ENCODE measurements around the gene PCDHB2. TPM values are rescaled to one million over a fixed set of nuclear protein-coding genes. Genes with fewer than 3 reads are reported as not detected.
A peak's percentile ranks its signal among the peaks of the same experiment; 100 is the strongest.
"Not testable (repeated sequence)": the region's sequence is repeated elsewhere in the genome, so short reads cannot be mapped to it uniquely, and the experiment has no call there.

PCDHB2 gene
- total RNA-seq, 1 donor from 2014 or later: 80.4 TPM

GRCh38 chr5:141105350-141105749, 10.9 kb downstream of the PCDHB2 start:
- Mint-ChIP-seq H3K4me3 (ENCODE audit: low read depth) (no peak overlapping the region), H3K27me3 (no peaks in the 10 kb centered on the region), H3K27ac (peak overlapping the region; percentile 80), H3K4me1 (ENCODE audit: low read depth) (no peaks in the 10 kb centered on the region), H3K36me3 (ENCODE audit: insufficient read depth) (peaks cover 63% of the 10 kb centered on the region), H3K9me3 (ENCODE audit: low read depth) (peaks cover 45% of the 10 kb centered on the region)
- no peak for DNase-seq (ENCODE audit: low spot score, unreplicated experiment)
- TF ChIP-seq CTCF (IDR thresholded peaks at IDR 0.05; ENCODE audit: unreplicated experiment): no peak

DNA sequence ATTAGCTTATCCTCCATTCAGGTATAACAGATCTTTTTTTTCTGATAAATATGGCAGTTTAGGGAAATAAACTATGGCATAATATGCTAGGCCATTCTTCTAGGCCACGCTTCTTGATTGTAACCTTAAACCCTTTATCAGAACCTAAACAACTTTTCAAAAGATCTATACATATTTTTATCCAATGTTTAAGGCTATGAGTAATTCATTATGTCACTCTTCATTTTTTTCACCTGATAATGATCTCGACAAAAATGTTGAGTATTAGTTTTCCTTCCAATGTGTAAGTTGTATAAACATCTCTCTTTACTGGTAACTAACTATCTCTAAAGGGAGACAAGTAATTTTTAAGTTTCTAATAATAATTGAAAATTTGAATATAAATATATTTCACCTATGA, 24.8 kb downstream of the PCDHB2 start:
- Mint-ChIP-seq H3K27ac (no peak overlapping the region), H3K9me3 (ENCODE audit: low read depth) (peaks cover 50% of the 10 kb centered on the region), H3K4me3 (ENCODE audit: low read depth) (no peak overlapping the region), H3K4me1 (ENCODE audit: low read depth) (no peaks in the 10 kb centered on the region), H3K27me3 (no peaks in the 10 kb centered on the region), H3K36me3 (ENCODE audit: insufficient read depth) (peaks cover 59% of the 10 kb centered on the region)
- TF ChIP-seq CTCF (IDR thresholded peaks at IDR 0.05; ENCODE audit: unreplicated experiment): no peak
- no peak for DNase-seq (ENCODE audit: low spot score, unreplicated experiment)

DNA sequence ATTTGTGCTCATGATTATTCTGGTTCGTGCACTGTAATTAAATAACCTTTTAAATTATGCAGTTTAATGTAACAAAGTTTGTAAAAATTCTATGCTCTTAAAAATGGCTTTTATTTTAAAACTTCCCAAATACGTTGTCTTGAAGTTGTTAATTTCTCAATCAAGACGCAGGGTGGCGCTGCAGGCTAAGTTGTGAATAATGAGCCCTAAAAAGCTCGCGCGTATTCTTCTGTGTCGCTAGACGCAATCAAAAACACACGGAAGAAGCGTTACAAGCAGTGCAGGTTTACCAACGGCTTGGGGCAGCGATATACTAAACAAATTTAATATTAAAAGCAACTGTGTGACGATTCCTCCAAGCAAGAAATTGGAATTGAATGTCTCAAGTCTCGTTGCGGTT, 27.1 kb downstream of the PCDHB2 start, which contains the start of gene PCDHB4:
Gene PCDHB4 (plus strand): TSS at position 256 of the 400 bp plus-strand sequence. CDS start 181 bp downstream, outside the sequence.
- TF ChIP-seq CTCF (IDR thresholded peaks at IDR 0.05; ENCODE audit: unreplicated experiment): no peak
- Mint-ChIP-seq H3K36me3 (ENCODE audit: insufficient read depth) (peaks cover 46% of the 10 kb centered on the region), H3K27ac (peak within 1 kb of the TSS; percentile 85), H3K4me3 (ENCODE audit: low read depth) (peak within 1 kb of the TSS; percentile 9), H3K9me3 (ENCODE audit: low read depth) (peaks cover 30% of the 10 kb centered on the region), H3K4me1 (ENCODE audit: low read depth) (no peaks in the 10 kb centered on the region), H3K27me3 (no peaks in the 10 kb centered on the region)
- no peak for DNase-seq (ENCODE audit: low spot score, unreplicated experiment)

GRCh38 chr5:141121985-141122384, 27.6 kb downstream of the PCDHB2 start:
- Mint-ChIP-seq H3K4me3 (ENCODE audit: low read depth) (no peak overlapping the region), H3K27ac (no peak overlapping the region), H3K27me3 (no peaks in the 10 kb centered on the region), H3K9me3 (ENCODE audit: low read depth) (peaks cover 26% of the 10 kb centered on the region), H3K4me1 (ENCODE audit: low read depth) (no peaks in the 10 kb centered on the region), H3K36me3 (ENCODE audit: insufficient read depth) (peaks cover 45% of the 10 kb centered on the region)
- no peak for TF ChIP-seq CTCF (IDR thresholded peaks at IDR 0.05; ENCODE audit: unreplicated experiment)
- DNase-seq (ENCODE audit: low spot score, unreplicated experiment): no peak

DNA sequence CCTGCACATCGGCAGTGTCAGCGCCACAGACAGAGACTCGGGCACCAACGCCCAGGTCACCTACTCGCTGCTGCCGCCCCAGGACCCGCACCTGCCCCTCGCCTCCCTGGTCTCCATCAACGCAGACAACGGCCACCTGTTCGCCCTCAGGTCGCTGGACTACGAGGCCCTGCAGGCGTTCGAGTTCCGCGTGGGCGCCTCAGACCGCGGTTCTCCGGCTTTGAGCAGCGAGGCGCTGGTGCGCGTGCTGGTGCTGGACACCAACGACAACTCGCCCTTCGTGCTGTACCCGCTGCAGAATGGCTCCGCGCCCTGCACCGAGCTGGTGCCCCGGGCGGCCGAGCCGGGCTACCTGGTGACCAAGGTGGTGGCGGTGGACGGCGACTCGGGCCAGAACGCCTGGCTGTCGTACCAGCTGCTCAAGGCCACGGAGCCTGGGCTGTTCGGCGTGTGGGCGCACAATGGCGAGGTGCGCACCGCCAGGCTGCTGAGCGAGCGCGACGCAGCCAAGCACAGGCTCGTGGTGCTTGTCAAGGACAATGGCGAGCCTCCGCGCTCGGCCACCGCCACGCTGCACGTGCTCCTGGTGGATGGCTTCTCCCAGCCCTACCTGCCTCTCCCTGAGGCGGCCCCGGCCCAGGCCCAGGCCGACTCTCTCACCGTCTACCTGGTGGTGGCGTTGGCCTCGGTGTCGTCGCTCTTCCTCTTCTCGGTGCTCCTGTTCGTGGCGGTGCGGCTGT, 29.2 kb downstream of the PCDHB2 start:
- not testable (repeated sequence) for H3K27ac Mint-ChIP-seq; H3K27me3 Mint-ChIP-seq; DNase-seq (ENCODE audit: low spot score, unreplicated experiment); H3K4me1 Mint-ChIP-seq (ENCODE audit: low read depth); H3K4me3 Mint-ChIP-seq (ENCODE audit: low read depth)
- peaks cover 48% of the 10 kb centered on the region for H3K36me3 Mint-ChIP-seq (ENCODE audit: insufficient read depth)
- peaks cover 32% of the 10 kb centered on the region for H3K9me3 Mint-ChIP-seq (ENCODE audit: low read depth)

DNA sequence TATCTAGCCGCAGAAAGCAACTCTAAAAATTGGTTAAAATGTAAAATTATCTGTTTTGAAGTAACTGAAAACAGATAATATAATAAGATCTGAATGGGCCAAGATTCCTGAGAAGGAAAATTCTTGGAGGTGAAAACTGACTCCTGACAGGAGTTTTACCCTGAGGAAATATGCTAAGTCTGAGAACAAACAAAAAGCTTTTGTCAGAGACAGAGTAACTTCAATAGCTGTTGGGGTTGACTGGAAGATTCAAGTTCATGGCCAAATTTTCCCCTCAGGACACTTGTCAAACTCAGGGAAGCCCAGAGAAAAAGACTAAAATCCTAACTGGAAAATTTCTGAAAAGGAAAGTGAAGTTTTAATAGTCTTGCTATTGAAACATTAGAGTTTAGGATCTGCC, 32.9 kb downstream of the PCDHB2 start:
- no peak for DNase-seq (ENCODE audit: low spot score, unreplicated experiment)
- Mint-ChIP-seq H3K9me3 (ENCODE audit: low read depth) (peaks cover 32% of the 10 kb centered on the region), H3K36me3 (ENCODE audit: insufficient read depth) (peaks cover 44% of the 10 kb centered on the region), H3K27me3 (no peaks in the 10 kb centered on the region), H3K27ac (no peak overlapping the region), H3K4me3 (ENCODE audit: low read depth) (no peak overlapping the region), H3K4me1 (ENCODE audit: low read depth) (no peaks in the 10 kb centered on the region)
- TF ChIP-seq CTCF (IDR thresholded peaks at IDR 0.05; ENCODE audit: unreplicated experiment): no peak
